ENCODE results near the gene SIL1.

The SIL1 gene

DNA sequence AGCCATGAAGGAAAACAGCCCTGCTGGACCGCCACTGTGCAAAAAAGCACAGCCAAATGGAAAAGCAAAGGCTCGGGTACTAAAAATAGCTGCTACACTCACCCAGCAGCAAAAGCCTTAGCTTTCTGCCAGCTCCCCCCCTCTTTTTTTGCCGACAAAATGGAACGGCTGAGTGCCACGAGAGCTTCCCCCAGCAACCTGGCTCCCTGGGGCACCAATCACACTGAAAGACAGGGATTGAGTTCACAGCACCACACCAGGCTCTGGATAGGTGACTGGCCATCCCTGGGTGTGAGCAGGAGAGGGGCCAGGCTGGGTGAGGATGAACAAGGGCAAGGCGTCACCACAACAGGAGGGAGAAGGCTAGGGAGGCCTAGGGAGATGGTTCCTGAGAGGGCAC, 66.7 kb downstream of the SIL1 start:
- H3K27ac ChIP-seq = peak overlapping the region; percentile 78 to 90
- peak overlapping the region; percentile 54 for H3K4me3 ChIP-seq
- TF ChIP-seq, protein P1, sequence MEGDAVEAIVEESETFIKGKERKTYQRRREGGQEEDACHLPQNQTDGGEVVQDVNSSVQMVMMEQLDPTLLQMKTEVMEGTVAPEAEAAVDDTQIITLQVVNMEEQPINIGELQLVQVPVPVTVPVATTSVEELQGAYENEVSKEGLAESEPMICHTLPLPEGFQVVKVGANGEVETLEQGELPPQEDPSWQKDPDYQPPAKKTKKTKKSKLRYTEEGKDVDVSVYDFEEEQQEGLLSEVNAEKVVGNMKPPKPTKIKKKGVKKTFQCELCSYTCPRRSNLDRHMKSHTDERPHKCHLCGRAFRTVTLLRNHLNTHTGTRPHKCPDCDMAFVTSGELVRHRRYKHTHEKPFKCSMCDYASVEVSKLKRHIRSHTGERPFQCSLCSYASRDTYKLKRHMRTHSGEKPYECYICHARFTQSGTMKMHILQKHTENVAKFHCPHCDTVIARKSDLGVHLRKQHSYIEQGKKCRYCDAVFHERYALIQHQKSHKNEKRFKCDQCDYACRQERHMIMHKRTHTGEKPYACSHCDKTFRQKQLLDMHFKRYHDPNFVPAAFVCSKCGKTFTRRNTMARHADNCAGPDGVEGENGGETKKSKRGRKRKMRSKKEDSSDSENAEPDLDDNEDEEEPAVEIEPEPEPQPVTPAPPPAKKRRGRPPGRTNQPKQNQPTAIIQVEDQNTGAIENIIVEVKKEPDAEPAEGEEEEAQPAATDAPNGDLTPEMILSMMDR (IDR thresholded peaks at IDR 0.05) = no peak
- DNase-seq (ENCODE audit: low spot score) = peak; percentile 81

DNA sequence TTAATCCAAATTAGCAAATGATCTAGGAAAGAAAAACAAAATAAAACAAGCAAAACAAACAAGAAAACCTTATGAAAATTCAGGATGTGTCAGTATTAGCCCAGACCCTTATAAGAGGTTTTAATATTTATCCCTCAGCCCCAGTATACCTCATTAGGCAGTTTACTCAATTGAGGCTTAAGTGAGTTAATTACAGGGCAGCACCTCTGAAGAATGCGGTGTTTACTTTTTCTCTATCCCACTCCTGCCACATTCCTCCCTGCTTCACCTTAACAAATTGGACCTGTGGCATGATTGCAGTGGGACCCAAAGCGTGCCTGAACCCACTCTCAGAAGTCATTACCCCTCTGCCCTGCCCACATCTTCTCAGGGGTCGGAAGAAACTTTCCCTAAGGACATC, 67.1 kb downstream of the SIL1 start:
- TF ChIP-seq, protein P1 (IDR thresholded peaks at IDR 0.05) = no peak
- H3K27ac ChIP-seq = peak overlapping the region; percentile 78 to 90
- peak overlapping the region; percentile 54 for H3K4me3 ChIP-seq
- DNase-seq (ENCODE audit: low spot score) = no peak

DNA sequence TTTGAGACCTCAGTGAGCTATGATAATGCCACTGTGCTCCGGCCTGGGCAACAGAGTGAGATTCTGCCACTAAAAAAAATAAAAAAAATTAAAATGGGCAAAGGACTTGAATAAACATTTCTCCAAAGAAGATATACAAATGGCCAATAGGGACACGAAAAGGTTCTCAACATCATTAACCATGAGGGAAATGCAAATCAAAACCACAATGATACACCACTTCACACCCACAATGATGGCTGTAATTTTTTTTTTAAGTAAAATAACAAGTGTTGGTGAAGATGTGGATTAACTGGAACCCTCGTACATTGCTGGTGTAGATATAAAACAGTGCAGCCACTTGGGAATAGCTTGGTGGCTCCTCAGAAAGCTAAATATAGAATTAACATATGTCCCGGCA, 68.0 kb downstream of the SIL1 start:
- DNase-seq (ENCODE audit: low spot score) = no peak
- H3K27ac ChIP-seq = peak overlapping the region; percentile 78 to 90
- TF ChIP-seq, protein P1 (IDR thresholded peaks at IDR 0.05) = no peak

DNA sequence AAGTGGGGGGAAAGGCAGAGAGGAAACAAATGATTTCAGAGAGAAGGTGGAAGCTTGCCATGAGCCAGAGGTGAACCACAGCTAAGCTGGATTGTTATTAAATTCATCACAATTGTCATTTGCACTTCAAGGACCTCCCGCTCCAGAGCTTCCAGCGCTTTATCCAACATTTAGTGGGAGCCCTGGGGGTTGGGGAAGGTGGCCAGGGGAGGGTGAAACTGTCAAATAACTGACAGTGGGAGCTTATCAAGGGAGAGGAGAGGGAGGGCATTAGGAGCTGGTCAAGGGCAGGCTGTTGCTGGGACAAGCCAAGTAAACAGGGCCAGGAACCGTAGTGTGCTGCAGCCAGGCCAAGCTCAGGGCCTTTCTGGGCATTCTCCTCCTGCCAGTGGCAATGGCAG, 71.5 kb downstream of the SIL1 start:
- TF ChIP-seq, protein P1 (IDR thresholded peaks at IDR 0.05) = no peak
- peak overlapping the region; percentile 48 to 66 for H3K27ac ChIP-seq
- no peak for DNase-seq (ENCODE audit: low spot score)
- H3K4me3 ChIP-seq = no peak overlapping the region

More for the DNA sequence above, 68.0 kb downstream of the SIL1 start:
- H3K4me3 ChIP-seq = no peak overlapping the region

DNA sequence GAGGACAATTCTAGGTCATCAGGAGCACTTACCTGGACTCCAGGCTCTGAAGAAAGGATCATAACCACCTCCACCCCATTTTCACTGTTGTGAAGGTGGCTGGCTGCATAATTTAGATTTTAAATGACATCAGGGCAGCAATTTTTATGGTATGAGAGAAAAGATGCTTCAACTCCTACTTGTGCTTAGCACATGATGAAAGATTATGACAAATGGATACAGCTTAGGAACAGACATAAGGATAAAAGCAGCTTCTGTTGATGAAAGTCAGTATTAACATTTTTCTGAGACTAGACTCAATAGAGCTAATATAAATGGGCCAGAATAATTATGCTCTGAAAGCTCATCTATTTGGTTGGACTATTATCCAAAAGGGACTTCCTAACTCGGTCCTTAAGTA, 72.2 kb downstream of the SIL1 start:
- TF ChIP-seq, protein P1 (IDR thresholded peaks at IDR 0.05) = no peak
- no peak overlapping the region for H3K4me3 ChIP-seq
- no peak for DNase-seq (ENCODE audit: low spot score)
- H3K27ac ChIP-seq = peak overlapping the region in 1 of 2 donors; percentile 66

DNA sequence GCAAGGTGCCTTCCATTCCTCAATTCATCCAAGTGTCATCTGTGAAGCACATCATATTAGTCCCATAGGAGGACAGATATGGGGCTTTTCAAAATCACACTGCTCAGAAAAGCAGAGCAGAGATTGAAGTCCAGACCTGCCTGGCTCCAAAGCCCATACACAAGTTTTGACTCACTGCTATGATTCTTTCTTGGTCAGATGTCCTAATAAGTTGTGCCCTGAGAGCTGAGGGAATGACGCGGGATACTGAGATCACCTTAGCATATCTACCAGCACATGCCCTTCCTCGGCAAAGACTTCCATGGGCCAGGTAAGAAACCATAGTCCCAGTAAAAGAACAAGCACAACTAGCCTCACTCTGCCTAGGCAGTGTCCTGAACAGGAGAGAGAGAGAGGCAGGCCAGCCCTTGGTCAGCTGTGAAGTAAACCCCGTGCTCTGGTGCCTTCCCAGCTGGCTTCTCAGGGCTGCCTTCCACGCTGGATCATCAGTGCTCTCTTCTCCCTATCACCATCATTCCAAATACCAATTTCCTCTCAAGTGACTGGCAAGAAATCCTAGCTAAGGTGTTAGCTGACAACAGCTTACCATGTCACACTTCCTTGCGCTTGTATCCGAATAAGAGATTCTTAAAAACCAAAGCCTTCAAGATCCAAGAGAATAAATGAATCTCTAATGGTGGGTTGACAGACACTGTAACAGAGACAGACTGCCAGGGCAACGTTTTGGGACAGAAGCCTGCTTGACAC, 73.2 kb downstream of the SIL1 start:
- Histone ChIP-seq H3K27ac (no peak overlapping the region), H3K4me3 (no peak overlapping the region)
- no peak for DNase-seq (ENCODE audit: low spot score)
- TF ChIP-seq, protein P1 (IDR thresholded peaks at IDR 0.05) = no peak

DNA sequence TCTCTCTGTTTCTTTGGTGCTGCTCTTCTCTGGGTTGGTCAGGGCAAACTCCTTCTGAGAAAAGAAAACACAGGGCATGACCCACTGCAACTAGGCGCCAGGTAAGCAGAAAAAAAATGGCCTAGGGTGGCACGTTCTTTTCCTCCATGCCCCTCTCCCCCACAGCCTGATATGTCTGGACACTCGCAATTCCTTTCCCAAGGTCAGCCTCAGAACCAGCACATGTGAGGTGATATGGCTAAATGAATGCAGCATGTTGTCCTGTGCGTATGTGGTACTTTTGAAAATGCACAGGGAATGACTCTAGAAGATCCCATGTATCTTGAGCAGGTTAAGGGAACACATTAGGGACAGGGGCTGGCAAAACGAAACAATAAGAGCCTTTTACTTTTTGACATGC, 77.0 kb downstream of the SIL1 start:
- DNase-seq (ENCODE audit: low spot score) = no peak
- Histone ChIP-seq H3K4me3 (peak overlapping the region; percentile 23), H3K27ac (peak overlapping the region; percentile 65 to 67)
- TF ChIP-seq, protein P1 (IDR thresholded peaks at IDR 0.05) = no peak
